GM04503 (cell line): ENCODE data around the gene TNFRSF12A.

Experiments
- DNase-seq: peaks from one replicate; pipeline ENCODE4 v3.0.0-alpha.2; 2012; ENCODE audit warnings: low read depth

TNFRSF12A gene

GRCh38 chr16:3012828-3013420 lies 7.2 kb upstream of the TNFRSF12A start, which contains the start of gene CLDN9:
Gene CLDN9 (plus strand): TSS chr16:3012923. CDS start chr16:3013363, 440 bp downstream.
- no peak for DNase-seq

- DNase-seq = no peak
These were observed 6.6 kb upstream of the TNFRSF12A start for GRCh38 chr16:3013491-3013951.

GRCh38 chr16:3013998-3014690 lies 6.0 kb upstream of the TNFRSF12A start:
- no peak for DNase-seq

GRCh38 chr16:3014971-3015370 lies 5.2 kb upstream of the TNFRSF12A start:
- no peak for DNase-seq

- no peak for DNase-seq
These were observed 4.2 kb upstream of the TNFRSF12A start for GRCh38 chr16:3015865-3016521.

- DNase-seq = no peak
These were observed 2.8 kb upstream of the TNFRSF12A start for GRCh38 chr16:3017344-3017743.

GRCh38 chr16:3017794-3018506 lies 2.2 kb upstream of the TNFRSF12A start, which contains the start of gene CLDN6:
Gene CLDN6 (minus strand): TSS chr16:3018183. CDS start chr16:3016021, 2,162 bp downstream.
- no peak for DNase-seq

- no peak for DNase-seq
These were observed 448 bp upstream of the TNFRSF12A start for GRCh38 chr16:3019594-3020246.

GRCh38 chr16:3020604-3021448 lies 658 bp downstream of the TNFRSF12A start:
- DNase-seq = peak; percentile 48

- peak; percentile 79 for DNase-seq
These were observed 1.5 kb downstream of the TNFRSF12A start for GRCh38 chr16:3021449-3022207.

- DNase-seq = peak; percentile 80
These were observed 2.1 kb downstream of the TNFRSF12A start for GRCh38 chr16:3022208-3022683.

GRCh38 chr16:3022684-3023414 lies 2.7 kb downstream of the TNFRSF12A start:
- DNase-seq = peak; percentile 43

GRCh38 chr16:3023415-3023668 lies 3.2 kb downstream of the TNFRSF12A start:
- DNase-seq = peak; percentile 60

GRCh38 chr16:3023669-3024478 lies 3.7 kb downstream of the TNFRSF12A start, which contains the start of the genes HCFC1R1 and THOC6:
Gene HCFC1R1 (minus strand): TSS chr16:3023942. CDS start chr16:3023941, 1 bp downstream.
Gene THOC6 (plus strand): TSS chr16:3024035. CDS start chr16:3024327, 292 bp downstream.
- peak; percentile 80 for DNase-seq

- DNase-seq = no peak
These were observed 5.1 kb downstream of the TNFRSF12A start for GRCh38 chr16:3025032-3026002.

GRCh38 chr16:3026003-3026378 lies 5.8 kb downstream of the TNFRSF12A start:
- DNase-seq = no peak
